ENCODE measurements around the gene MTHFR. TPM values are rescaled to one million over a fixed set of nuclear protein-coding genes. Genes with fewer than 3 reads are reported as not detected.

MTHFR gene
- total and polyA plus RNA-seq, 2 donors, result 20.1 to 26.9 TPM

GRCh38 chr1:11757047-11757446, 48.7 kb downstream of the MTHFR start:
- Histone ChIP-seq H3K4me1 (ENCODE audit: insufficient read depth) (no peaks in the 10 kb centered on the region), H3K36me3 (ENCODE audit: insufficient read depth) (no peaks in the 10 kb centered on the region), H3K27ac (ENCODE audit: low read depth) (no peak overlapping the region), H3K4me3 (ENCODE audit: low read depth, low read length) (no peak overlapping the region)
- DNase-seq (ENCODE audit: extremely low spot score), result no peak
- 90% methylated on average over 1 of the region's 1 CpG for WGBS

- DNase-seq (ENCODE audit: extremely low spot score), result no peak
- 47% methylated on average over 7 of the region's 7 CpGs for WGBS
- Histone ChIP-seq H3K27ac (ENCODE audit: low read depth) (no peak overlapping the region), H3K4me1 (ENCODE audit: insufficient read depth) (no peaks in the 10 kb centered on the region), H3K4me3 (ENCODE audit: low read depth, low read length) (no peak overlapping the region), H3K36me3 (ENCODE audit: insufficient read depth) (no peaks in the 10 kb centered on the region)
These were observed 52.1 kb downstream of the MTHFR start for GRCh38 chr1:11753555-11754208.

- H3K36me3 ChIP-seq (ENCODE audit: insufficient read depth), result no peaks in the 10 kb centered on the region
- no peak overlapping the region for H3K4me3 ChIP-seq (ENCODE audit: low read depth, low read length)
- 54% methylated on average over 17 of the region's 17 CpGs for WGBS
- no peak overlapping the region for H3K27ac ChIP-seq (ENCODE audit: low read depth)
- H3K4me1 ChIP-seq (ENCODE audit: insufficient read depth), result no peaks in the 10 kb centered on the region
- DNase-seq (ENCODE audit: extremely low spot score), result no peak
These were observed 53.2 kb downstream of the MTHFR start for GRCh38 chr1:11752359-11753088.

DNA sequence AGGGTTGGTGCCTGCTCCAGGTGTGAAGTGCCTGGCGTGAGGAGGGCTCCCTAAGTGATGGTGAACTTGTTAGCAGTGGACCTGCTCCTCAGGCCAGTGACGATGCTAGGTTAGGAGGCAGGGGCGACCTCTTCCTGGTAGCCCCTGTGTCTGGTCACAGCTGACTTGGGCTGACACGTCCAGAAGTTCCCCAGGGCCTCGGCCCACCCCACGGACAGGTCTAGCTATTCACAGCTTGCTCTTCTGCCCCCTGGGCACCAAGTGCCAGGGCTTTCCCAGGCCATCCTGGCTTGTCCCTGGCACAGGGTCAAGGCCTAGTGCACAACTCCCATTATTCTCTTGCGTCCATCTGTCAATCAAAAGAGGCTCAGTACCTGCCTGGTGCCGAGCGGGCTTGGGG, 54.7 kb downstream of the MTHFR start:
- no peak for DNase-seq (ENCODE audit: extremely low spot score)
- Histone ChIP-seq H3K27ac (ENCODE audit: low read depth) (no peak overlapping the region), H3K4me1 (ENCODE audit: insufficient read depth) (no peaks in the 10 kb centered on the region), H3K4me3 (ENCODE audit: low read depth, low read length) (no peak overlapping the region), H3K36me3 (ENCODE audit: insufficient read depth) (no peaks in the 10 kb centered on the region)
- 86% methylated on average over 9 of the region's 9 CpGs for WGBS

GRCh38 chr1:11749996-11750395, 55.8 kb downstream of the MTHFR start:
- 93% methylated on average over 15 of the region's 15 CpGs for WGBS
- H3K27ac ChIP-seq (ENCODE audit: low read depth), result no peak overlapping the region
- H3K36me3 ChIP-seq (ENCODE audit: insufficient read depth), result no peaks in the 10 kb centered on the region
- H3K4me3 ChIP-seq (ENCODE audit: low read depth, low read length), result no peak overlapping the region
- DNase-seq (ENCODE audit: extremely low spot score), result no peak
- no peaks in the 10 kb centered on the region for H3K4me1 ChIP-seq (ENCODE audit: insufficient read depth)

- Histone ChIP-seq H3K27ac (ENCODE audit: low read depth) (no peak overlapping the region), H3K4me3 (ENCODE audit: low read depth, low read length) (no peak overlapping the region), H3K36me3 (ENCODE audit: insufficient read depth) (no peaks in the 10 kb centered on the region), H3K4me1 (ENCODE audit: insufficient read depth) (no peaks in the 10 kb centered on the region)
- 84% methylated on average over 9 of the region's 9 CpGs for WGBS
- no peak for DNase-seq (ENCODE audit: extremely low spot score)
These were observed 56.5 kb downstream of the MTHFR start for GRCh38 chr1:11749203-11749689.

- H3K4me3 ChIP-seq (ENCODE audit: low read depth, low read length), result no peak overlapping the region
- 94% methylated on average over 27 of the region's 27 CpGs for WGBS
- H3K36me3 ChIP-seq (ENCODE audit: insufficient read depth), result no peaks in the 10 kb centered on the region
- H3K27ac ChIP-seq (ENCODE audit: low read depth), result no peak overlapping the region
- H3K4me1 ChIP-seq (ENCODE audit: insufficient read depth), result no peaks in the 10 kb centered on the region
- no peak for DNase-seq (ENCODE audit: extremely low spot score)
These were observed 57.2 kb downstream of the MTHFR start for GRCh38 chr1:11748294-11749202.

- H3K27ac ChIP-seq (ENCODE audit: low read depth), result no peak overlapping the region
- DNase-seq (ENCODE audit: extremely low spot score), result no peak
- H3K36me3 ChIP-seq (ENCODE audit: insufficient read depth), result no peaks in the 10 kb centered on the region
- no peak overlapping the region for H3K4me3 ChIP-seq (ENCODE audit: low read depth, low read length)
- WGBS, result 84% methylated on average over 20 of the region's 20 CpGs
- H3K4me1 ChIP-seq (ENCODE audit: insufficient read depth), result no peaks in the 10 kb centered on the region
These were observed 58.8 kb downstream of the MTHFR start for GRCh38 chr1:11746795-11747487.

- WGBS, result 86% methylated on average over 6 of the region's 6 CpGs
- no peak for DNase-seq (ENCODE audit: extremely low spot score)
- Histone ChIP-seq H3K4me1 (ENCODE audit: insufficient read depth) (no peaks in the 10 kb centered on the region), H3K36me3 (ENCODE audit: insufficient read depth) (no peaks in the 10 kb centered on the region), H3K27ac (ENCODE audit: low read depth) (no peak overlapping the region), H3K4me3 (ENCODE audit: low read depth, low read length) (no peak overlapping the region)
These were observed 59.7 kb downstream of the MTHFR start for GRCh38 chr1:11746092-11746491.

DNA sequence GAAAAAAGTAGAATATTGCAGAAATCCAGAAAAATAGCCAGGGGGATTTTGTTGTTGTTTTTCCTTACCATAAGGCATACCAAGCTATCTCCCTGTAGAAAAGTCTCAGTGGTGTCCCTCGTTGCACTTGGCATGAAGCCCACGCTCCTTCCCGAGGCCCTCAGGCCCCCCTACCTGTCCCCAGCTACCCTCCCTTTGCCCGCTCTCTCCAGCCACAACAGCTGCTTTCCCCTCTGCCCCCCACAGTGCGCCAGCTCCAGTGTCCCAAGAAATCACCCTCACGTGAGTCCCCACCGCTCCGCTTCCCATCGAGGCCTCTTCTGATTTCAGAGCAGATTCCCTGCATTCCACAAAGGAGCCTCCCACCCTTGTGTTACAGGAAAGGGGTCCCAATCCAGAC, 61.5 kb downstream of the MTHFR start:
- no peak for DNase-seq (ENCODE audit: extremely low spot score)
- no peaks in the 10 kb centered on the region for H3K4me1 ChIP-seq (ENCODE audit: insufficient read depth)
- H3K4me3 ChIP-seq (ENCODE audit: low read depth, low read length), result no peak overlapping the region
- H3K36me3 ChIP-seq (ENCODE audit: insufficient read depth), result no peaks in the 10 kb centered on the region
- WGBS, result 78% methylated on average over 9 of the region's 9 CpGs
- no peak overlapping the region for H3K27ac ChIP-seq (ENCODE audit: low read depth)

GRCh38 chr1:11741919-11742558, 63.7 kb downstream of the MTHFR start:
- Histone ChIP-seq H3K27ac (ENCODE audit: low read depth) (no peak overlapping the region), H3K36me3 (ENCODE audit: insufficient read depth) (no peaks in the 10 kb centered on the region), H3K4me1 (ENCODE audit: insufficient read depth) (no peaks in the 10 kb centered on the region), H3K4me3 (ENCODE audit: low read depth, low read length) (no peak overlapping the region)
- DNase-seq (ENCODE audit: extremely low spot score), result no peak
- 73% methylated on average over 5 of the region's 5 CpGs for WGBS

DNA sequence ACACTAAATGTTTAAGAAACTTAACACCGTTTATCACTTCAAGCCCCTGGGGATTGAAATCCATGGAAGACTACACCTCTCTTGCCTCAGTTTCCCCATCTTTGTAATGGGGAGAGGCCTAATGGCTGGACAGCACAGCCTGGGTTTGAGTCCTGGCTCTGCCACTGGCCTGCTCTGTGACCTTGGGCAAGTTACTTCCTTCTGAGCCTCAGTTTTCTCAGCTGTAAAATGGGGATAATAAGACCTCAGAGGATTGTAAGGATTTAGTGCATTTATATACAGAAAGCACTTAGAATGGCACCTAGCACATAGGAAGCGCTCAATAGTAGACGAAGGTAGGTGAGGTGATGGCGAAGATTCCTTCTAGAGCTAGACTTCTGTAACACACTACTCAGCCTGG, 64.3 kb downstream of the MTHFR start:
- WGBS, result 93% methylated on average over 4 of the region's 4 CpGs
- no peak for DNase-seq (ENCODE audit: extremely low spot score)
- Histone ChIP-seq H3K4me1 (ENCODE audit: insufficient read depth) (no peaks in the 10 kb centered on the region), H3K27ac (ENCODE audit: low read depth) (no peak overlapping the region), H3K36me3 (ENCODE audit: insufficient read depth) (no peaks in the 10 kb centered on the region), H3K4me3 (ENCODE audit: low read depth, low read length) (no peak overlapping the region)
